Measurements from ENCODE around the gene SDHA.
"Not testable (repeated sequence)": the region's sequence is repeated elsewhere in the genome, so short reads cannot be mapped to it uniquely, and the experiment has no call there.

SDHA gene

DNA sequence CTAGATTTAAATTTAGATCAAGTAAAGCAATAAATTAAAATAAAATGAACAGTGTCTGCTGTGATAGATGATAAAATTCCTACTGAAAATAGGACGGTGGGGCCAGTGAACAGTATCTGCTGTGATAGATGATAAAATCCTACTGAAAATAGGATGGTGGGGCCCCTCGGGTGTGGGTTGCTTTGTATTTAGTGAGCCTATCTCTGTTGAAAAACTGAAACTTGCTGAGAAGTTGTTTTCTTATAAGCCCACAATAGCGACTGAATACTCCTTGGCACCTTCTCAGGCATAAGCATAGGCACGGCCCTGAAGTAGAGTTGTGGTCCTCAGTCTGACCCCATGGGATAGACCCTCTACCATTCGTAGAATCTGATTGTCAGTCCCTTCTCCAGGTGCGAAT, 5.7 kb downstream of the SDHA start:
- DNase-seq = no peak

DNA sequence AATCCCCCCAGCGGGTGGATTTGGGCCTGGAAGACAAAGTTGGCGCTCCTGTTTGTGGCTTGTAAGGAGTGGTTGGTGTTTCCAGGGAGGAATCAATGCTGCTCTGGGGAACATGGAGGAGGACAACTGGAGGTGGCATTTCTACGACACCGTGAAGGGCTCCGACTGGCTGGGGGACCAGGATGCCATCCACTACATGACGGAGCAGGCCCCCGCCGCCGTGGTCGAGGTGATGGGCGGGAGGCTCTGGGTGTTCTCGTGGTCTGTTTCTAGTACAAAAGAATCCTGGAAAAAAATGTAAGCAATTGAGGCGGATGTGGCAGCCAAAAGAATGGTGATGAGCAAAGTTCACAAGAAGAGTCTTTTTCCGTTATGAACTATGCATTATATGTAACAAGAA, 7.2 kb downstream of the SDHA start:
- DNase-seq = no peak

DNA sequence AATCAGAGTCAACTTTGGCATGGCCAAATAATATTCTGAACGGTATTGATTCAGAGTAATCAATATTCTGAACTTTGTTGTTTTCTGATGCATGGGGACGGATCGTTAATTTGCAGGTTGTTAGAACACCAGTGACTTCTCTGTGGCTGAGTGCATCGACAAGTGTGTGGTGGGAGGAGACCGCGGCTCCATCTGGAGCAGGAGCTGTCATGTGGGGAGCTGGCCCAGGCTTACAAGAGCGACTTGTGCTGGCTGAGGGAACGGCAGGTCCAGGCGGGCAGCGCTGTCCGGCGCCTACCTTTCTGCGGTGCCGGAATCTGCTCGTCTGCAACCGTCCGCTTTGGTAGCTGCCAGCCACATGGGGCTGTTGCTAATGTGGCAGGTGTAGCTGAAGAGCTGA, 9.3 kb downstream of the SDHA start:
- not testable (repeated sequence) for DNase-seq

DNA sequence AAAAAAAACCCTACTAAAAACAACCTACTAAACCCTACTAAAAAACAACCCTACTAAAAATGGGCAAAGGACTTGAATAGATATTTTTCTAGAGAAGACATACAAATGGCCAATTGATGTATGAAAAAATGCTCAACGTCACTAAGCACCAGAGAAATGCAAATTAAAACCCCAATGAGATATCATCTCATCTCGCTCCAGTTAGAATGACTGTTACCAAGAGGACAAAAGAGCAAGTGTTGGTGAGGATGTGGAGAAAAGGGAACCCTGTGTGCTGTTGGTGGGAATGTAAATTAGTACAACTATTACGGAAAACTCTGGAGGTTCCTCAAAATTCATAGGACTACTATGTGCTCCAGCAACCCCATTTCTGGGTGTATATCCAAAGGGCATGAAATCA, 10.8 kb downstream of the SDHA start:
- no peak for DNase-seq

DNA sequence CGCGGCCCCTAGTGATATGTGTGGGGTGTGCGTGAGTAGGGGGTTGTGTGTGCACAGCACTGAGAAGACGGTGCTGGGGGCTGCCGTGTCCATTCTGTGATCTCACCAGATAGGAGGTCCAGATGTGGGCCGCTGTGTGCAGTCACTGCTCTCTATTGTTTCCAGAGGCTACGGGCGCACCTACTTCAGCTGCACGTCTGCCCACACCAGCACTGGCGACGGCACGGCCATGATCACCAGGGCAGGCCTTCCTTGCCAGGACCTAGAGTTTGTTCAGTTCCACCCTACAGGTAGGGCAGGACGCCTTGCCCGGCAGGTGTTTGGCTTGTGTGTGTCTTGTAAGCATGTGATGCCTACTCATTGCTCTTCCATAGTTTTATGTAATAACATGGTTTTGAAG, 12.6 kb downstream of the SDHA start:
- no peak for DNase-seq

DNA sequence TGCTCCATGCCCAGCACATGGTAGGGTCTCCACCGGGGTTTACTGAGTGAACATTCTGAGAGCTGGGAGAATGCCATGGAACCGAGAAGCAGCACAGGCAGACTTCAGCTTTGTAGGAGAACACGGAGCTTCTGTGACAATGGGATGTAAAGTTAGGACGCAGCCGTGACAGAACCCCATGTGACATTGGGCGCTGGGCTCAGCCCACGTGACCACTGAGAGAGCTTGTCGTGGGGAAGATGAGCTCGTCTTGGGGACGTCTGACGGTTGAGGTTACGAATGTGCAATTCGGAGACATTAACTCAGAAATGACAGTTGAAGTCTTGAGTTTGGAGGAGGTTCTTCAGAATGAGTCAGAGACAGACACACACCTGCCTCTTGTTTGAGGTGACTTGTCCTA, 13.5 kb downstream of the SDHA start:
- DNase-seq = no peak

DNA sequence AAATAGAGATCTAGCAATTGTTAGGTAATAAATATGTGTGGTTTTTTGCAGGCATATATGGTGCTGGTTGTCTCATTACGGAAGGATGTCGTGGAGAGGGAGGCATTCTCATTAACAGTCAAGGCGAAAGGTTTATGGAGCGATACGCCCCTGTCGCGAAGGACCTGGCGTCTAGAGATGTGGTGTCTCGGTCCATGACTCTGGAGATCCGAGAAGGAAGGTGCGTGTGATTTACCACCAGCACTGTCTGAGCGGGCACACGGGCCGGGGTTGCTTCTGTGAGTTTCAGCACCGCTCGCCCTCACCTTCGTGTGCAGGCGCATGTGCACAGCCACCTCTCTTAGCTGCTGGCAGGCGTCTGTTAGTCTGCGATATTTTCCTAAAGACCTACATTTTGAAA, 15.3 kb downstream of the SDHA start:
- DNase-seq = not testable (repeated sequence)

DNA sequence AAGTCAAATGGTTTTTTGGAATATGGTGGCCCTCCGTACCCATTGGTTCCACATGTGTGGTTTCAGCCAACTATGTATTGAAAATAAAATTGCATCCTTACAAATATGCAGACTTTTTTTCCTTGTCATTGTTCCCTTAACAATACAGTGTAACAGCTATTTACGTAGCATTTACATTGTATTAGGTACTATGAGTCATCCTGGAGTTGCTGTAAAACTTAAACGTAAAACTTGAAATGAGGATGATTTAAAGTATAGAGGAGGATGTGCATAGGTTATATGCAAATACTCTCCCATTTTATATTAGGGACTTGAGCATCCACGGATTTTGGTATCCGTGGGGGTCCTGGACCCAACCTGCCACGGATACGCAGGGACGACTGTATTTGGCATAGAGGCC, 16.3 kb downstream of the SDHA start:
- DNase-seq = no peak

DNA sequence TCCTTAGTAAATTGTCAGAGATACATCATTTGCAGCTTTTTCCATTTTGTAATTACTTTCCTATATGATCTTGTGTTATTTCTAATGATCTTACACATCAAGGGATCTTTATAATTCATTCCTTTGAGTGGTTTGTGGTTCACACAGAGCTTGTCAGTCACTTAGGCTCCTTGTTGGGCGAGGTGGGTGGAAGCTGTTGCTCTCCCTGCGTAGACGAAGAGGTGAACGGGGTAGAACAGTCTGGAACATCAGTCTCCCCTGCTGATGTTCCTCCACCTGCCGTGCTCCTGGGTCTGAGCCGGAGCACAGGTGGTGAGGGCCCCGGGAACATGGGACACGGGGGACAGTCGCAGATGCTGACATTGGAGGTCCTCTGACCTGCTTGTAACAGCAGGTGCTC, 17.4 kb downstream of the SDHA start:
- DNase-seq = not testable (repeated sequence)

DNA sequence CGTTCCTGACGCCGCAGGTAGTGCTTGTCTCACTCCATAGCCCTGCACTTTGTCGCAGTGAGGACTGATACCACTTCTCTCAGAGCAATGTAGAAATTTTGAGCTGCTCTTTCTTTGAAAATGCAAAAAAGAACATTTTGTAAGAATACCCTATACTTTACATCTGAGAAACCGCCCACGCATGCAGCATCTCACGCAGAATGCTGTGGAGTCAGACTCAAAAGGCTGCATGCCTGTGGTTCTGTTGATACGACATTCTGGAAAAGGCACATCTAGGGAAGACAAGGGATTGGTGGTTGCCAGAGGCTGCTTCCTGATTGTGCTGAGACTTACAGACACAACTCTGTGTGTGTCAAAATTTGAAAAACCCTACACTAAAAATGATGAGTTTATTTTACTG, 19.8 kb downstream of the SDHA start:
- DNase-seq = not testable (repeated sequence)

DNA sequence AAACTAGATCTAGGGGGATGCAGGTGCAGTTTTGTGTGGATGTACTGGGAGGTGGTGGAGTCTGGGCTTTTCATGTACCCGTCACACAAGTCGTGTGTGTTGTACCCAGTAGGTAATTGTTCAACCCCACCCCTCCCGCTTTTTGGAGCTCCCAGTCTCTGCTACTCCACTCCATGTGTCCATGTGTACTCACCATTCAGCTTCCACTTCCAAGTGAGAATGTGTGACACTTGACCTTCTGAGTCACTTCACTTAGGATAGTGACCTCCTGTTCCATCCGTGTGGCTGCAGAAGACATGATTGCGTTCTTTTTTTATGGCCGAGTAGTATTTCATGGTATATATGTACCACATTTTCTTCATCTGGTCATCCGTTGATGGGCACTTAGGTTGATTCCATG, 22.4 kb downstream of the SDHA start:
- not testable (repeated sequence) for DNase-seq

DNA sequence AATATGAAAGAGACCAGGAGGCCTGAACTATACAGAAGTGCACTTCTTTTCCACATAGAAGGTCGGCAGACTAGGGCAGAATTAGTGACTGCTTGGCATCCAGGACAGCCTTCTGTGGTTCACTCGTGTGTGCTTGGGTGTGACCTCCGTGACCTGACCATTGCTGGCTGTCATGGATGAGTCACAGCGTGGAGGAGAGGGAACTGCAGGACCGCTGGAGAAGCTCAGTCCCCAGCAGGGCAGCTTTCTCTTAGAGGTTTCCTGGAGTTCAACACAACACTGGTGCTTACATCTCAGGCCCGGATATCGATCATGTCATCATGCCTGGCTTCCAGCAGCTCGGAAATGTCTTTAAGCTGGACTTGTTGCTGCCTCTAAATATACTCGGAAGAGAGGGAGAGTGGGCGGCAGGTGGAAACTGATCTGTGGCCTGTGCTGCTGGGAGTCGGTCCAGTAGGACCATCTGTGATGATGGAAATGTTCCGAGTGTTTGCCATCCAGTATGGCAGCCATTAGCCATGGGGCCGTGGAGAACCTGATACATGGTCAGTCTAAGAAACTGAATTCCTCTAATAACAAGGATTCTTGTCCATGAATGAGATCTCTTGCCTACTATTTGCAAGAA, 23.0 kb downstream of the SDHA start:
- not testable (repeated sequence) for DNase-seq

DNA sequence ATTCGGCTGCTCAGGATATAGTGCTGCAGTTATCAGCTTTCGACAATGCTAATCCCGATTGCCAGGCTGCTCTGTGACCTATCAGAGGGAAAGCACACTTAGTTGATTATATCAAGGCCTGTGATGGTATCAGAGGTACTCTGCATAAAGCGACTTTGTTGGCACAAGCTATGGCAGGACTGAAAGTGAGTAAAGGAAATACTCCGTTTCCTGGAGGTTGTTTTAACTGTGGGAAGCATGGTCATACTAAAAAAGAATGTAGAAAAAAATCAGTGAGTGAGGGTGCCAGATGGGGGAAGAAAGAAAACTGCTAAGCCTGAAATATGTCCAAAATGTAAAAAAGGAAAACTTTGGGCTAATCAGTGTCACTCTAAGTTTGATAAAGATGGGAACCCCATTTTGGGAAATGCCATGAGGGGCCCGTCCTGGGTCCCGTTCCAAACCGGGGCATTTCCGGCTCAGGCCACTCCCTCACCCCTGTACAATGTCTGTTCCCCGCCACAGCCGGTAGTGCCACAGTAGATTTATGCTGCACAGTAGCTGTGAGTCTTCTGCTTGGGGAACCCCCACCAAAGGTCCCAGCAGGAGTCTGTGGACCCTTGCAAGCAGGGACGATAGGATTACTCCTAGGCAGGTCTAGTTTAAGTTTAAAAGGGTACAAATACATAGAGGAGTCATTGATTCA, 25.7 kb downstream of the SDHA start:
- not testable (repeated sequence) for DNase-seq

DNA sequence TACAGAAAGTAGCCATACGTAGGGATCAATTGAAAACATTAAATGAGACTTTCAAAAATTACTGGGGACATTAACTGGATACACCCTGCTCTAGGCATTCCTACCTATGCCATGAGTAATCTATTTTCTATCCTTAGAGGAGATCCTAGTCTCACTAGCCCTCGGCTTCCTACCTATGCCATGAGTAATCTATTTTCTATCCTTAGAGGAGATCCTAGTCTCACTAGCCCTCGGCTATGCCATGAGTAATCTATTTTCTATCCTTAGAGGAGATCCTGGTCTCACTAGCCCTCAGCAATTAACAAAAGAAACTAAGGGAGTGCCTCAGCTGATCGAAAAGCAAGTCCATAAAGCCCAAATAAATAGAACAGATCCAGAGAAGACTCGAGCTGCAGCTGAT, 27.6 kb downstream of the SDHA start:
- not testable (repeated sequence) for DNase-seq

DNA sequence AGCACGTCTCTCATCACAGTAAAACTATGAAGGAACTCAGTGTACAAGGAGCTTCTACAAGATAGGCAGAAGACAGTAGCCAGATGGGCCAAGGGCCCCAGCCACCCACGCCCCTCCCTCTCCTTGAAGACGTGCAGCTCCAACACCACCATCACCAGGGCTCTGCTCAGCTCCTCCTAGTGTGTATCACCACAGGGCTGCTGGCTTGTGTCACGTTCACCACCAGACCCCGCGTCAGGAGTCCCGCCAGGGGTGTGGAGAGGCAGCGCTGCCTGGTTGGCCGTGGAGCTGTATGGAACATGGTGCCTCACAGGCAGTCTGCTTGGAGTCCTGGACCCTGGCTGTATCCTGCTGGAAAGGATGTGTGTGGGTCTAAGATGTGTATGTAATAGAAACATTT, 32.3 kb downstream of the SDHA start:
- not testable (repeated sequence) for DNase-seq

DNA sequence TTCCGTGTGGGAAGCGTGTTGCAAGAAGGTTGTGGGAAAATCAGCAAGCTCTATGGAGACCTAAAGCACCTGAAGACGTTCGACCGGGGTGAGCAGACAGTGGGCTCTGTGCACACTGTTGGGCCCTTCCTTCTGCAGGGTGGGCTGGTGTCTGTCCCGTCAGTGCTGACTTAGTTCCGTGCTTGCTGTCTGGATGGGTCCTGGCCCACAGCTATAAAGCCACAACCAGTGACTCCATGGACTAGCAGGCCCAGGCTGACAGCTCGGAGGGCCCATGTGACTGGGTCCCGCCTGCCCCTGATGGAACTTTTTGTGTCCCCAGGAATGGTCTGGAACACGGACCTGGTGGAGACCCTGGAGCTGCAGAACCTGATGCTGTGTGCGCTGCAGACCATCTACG, 32.9 kb downstream of the SDHA start:
- DNase-seq = not testable (repeated sequence)

DNA sequence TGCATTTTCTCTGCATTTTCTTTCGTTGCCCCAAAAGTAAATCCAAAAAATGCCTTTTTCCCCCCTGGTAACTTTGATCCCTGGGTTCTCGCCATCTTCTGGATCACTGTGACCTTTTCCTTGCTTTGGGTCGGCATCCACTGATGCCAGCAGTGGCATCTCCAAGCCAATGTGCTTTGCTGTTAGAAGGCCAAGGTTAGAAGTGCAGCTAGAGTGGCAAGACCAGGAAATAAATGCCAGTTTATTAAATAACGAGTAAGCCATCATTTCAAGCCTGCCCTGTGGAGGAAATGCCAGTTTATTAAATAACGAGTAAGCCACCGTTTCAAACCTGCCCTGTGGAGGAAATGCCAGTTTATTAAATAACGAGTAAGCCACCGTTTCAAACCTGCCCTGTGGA, 33.4 kb downstream of the SDHA start:
- DNase-seq = not testable (repeated sequence)

DNA sequence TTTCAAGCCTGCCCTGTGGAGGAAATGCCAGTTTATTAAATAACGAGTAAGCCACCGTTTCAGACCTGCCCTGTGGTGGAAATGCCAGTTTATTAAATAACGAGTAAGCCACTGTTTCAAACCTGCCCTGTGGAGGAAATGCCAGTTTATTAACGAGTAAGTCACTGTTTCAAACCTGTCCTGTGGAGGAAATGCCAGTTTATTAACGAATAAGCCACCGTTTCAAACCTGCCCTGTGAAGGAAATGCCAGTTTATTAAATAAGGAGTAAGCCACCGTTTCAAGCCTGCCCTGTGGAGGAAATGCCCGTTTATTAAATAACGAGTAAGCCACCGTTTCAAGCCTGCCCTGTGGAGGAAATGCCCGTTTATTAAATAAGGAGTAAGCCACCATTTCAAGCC, 33.9 kb downstream of the SDHA start:
- DNase-seq = not testable (repeated sequence)

DNA sequence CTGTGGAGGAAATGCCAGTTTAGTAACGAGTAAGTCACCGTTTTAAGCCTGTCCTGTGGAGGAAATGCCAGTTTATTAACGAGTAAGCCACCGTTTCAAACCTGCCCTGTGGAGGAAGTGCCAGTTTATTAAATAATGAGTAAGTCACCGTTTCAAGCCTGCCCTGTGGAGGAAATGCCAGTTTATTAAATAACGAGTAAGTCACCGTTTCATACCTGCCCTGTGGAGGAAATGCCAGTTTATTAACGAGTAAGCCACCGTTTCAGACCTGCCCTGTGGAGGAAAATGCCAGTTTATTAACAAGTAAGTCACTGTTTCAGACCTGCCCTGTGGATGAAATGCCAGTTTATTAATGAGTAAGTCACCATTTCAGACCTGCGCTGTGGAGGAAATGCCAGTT, 34.4 kb downstream of the SDHA start:
- DNase-seq = no peak

DNA sequence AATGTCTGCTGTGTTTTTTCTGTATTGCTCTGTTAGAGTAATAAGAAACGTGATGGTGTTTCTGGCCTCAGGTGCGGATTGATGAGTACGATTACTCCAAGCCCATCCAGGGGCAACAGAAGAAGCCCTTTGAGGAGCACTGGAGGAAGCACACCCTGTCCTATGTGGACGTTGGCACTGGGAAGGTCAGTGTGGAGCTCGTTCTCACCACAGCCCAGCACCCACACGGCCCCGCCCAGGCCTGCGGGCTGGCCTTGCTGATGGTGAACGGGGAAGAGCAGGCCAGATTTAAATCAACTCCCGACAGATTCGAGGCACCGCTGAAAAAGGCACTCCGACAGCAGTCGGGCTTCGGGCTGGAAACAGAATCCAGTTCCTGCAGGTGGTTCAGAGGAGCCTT, 36.2 kb downstream of the SDHA start:
- DNase-seq = not testable (repeated sequence)

DNA sequence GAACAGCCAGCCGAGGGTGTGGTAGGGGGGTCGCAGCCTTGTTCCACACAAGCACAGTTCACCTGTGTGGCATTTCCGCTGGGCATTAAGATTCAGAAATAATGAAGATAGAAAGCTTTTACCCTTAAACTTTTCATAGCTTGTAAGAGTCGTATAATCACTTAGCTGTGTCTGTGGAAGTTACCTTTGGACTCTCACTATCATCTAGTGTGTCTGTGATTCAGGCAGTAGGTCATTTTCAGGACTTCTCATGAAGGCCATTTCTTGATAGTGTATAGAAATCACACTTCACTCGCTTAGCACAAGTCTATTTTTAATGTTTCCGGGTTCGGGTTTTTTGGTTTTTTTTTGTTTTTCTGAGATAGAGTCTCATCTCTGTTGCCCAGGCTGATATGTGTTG, 37.0 kb downstream of the SDHA start:
- DNase-seq = not testable (repeated sequence)

DNA sequence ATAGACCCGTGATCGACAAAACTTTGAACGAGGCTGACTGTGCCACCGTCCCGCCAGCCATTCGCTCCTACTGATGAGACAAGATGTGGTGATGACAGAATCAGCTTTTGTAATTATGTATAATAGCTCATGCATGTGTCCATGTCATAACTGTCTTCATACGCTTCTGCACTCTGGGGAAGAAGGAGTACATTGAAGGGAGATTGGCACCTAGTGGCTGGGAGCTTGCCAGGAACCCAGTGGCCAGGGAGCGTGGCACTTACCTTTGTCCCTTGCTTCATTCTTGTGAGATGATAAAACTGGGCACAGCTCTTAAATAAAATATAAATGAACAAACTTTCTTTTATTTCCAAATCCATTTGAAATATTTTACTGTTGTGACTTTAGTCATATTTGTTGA, 38.2 kb downstream of the SDHA start:
- DNase-seq = not testable (repeated sequence)

DNA sequence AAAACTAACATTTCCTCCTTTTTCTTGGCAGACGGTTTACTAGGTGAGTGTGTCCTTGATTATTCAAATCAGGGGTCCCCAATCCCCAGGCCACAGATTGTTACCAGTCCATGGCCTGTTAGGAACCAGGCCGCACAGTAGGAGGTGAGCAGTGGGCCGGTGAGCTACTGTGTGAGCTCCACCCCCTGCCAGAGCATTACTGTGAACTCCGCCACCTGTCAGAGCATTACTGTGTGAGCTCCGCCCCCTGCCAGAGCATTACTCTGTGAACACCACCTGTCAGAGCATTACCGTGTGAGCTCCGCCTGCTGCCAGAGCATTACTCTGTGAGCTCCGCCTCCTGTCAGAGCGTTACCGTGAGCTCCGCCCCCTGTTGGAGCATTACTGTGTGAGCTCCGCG, 39.0 kb downstream of the SDHA start:
- DNase-seq = no peak

DNA sequence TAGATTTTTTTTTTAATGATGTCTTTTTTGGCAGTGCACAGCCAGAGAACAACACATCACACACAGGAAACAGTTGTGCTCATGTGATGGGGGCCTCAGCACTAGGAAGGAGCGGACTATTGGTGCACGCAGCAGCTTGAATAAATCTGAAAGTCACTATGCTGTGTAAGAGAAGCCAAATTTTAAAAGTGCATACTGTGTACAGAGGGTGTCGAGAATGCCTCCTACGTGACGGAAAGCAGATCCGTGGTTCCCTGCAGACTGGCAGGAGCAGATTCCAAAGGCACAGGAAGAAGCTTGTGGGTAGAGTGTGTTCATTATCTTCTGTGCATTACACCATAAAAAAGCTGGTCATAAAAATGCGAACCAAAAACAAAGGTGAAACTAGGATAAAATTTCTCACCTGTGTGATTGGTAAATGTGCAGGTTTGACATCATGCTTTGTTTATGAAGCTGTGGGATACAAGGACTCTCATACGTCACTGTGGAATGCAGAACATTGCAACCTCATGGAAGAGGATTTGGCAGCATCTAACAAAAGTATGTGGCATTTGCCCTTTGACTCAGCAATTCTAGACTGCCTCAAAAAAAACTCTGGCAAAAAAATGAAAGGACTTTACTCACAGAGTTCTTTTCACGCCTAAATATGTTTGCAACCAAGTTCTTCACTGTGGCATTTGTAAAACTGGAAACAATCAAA, 45.3 kb downstream of the SDHA start:
- DNase-seq = not testable (repeated sequence)

Measured in stimulated activated naive CD4-positive, alpha-beta T cell treated with Interleukin-2 at 50 U/mL for 16 hours (primary cell).